NCI-H146 treated with DMSO at 0.1 percent for 48 hours (cell line): Measurements from ENCODE around the gene MMP17.

Experiments
- DNase-seq: peaks from one replicate; lab custom pipeline; 2025; ENCODE audit not compliant: unreplicated experiment; lab: John Stamatoyannopoulos, UW

The MMP17 gene

DNA sequence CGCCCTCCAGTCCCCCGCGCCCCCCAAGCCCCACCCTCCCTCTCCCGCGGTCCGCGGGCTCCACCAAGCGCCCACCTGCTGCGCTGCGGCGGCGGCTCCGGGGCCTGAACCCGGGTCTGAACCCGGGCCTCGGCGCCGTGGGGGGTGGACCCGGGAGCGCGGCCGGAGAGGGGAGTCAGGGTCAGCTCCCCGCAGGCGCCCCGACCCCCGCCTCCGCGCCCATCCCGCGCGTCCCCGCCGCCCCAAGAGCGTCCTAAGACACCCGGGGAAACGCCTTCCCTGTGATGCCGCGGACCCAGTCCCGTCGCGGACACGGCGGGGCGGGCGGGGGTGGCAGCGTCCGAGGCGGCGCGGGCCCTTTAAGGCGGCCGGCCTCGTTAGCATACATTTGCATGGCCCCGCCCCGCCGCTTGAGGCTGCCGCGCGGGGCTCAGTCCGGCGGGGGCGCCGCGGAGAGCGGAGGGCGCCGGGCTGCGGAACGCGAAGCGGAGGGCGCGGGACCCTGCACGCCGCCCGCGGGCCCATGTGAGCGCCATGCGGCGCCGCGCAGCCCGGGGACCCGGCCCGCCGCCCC lies at the start of gene MMP17:
TSS of gene MMP17 (plus strand) at position 433 of the 574 bp plus-strand sequence. CDS start at position 535, 102 bp downstream.
- DNase-seq = no peak

DNA sequence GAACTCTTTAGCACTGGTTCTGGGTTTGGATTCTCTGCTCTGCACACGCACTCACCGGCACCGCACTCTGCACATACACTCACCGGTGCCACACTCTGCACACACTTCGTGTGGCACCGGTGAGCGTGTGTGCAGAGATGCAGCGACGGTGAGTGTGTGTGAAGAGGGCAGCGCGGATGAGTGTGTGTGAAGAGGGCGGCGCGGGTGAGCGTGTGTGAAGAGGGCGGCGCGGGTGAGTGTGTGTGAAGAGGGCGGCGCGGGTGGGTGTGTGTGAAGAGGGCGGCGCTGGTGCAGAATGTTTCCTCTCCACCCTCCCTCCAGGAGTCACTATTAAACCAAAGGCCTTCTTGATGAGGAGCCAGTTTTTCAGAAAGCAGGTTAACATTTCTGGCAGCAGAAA lies 49.2 kb upstream of the MMP17 start:
- no peak for DNase-seq

DNA sequence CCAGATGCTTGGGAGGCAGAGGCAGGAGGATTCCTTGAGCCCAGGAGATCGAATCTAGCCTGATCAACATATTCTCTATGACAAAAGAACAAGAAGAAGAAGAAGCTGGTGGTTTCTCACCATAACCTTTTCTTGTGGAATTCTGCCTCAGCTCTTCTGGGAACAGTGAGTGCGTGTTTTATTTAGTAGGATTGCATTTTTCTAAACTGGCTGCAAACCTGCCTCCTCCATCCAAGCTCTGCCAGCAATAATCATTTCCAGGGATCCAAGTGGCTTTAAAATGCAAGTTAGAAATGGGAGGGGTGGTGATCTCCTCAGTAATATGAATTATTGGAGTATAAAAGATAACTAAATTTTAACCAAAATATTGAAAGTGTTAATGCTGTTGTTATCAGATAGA lies 46.1 kb upstream of the MMP17 start:
- DNase-seq = no peak

DNA sequence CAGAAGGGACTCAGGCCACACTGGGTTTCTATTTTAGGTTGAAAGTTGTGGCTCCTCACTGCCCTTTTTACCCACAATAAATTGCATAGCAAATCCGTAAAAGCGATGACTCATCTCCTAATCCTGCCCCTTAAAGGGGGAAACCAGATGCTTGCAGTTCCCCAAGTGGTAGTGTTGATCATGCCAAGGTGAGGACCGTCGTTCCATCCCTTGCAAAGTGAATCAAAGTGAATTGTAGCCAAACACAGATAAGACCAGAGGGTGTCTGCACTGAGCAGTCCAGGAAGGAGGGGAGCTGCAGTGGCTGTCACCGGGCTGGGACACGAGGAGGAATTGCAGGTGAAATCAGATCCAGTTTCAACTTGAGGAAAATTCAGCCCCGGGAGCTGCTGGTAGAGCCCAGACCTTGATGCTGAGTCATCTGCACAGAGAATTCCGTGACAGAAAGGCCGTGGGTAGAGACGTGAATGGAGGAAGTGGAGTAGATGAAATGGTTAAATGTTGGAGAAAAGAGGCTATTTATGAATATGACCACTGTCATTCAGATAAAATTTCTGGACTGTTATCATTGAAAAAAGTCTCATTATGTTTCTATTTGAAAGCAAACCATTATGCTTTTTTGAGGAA lies 44.2 kb upstream of the MMP17 start:
- DNase-seq = no peak

DNA sequence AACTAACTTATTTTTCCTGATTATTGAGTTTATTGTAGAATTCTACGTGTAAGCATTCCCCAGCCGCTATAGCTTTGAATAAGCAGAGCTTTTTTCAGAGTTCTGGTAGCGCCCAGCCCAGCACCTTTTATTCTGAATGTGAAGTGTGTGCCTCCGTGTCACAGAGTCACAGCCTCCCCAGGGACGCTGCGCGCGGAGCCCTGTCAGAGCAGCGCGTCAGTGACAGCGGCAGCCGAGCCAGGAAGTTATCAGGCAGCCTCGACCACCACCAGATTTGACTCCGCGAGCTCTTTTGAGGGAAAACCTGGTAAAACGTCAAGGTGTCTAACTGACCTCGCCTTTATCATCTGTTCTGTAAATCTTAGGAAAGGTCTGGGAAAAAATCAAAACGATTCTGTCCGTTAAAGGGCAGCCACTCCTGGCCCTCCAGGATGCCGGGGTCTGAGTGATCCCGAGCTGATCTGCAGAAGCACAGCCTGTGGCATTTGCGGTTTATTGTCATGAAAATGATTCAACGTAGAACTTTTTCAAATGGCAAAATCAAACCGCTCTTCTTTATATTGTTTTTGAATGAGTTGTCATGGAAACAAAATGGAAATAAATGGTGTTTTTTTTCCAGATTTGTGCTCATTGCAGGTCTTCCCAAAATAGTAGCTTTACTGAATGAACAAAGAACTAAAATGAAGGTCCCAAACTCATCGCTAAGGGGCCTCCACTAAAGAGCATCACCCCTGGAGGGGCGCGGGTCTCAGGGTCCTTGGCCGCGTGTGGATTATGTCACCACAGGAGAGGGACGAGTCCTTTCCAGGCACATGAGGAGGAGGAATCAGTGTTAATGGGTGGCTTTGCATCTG lies 43.1 kb upstream of the MMP17 start:
- DNase-seq = no peak

DNA sequence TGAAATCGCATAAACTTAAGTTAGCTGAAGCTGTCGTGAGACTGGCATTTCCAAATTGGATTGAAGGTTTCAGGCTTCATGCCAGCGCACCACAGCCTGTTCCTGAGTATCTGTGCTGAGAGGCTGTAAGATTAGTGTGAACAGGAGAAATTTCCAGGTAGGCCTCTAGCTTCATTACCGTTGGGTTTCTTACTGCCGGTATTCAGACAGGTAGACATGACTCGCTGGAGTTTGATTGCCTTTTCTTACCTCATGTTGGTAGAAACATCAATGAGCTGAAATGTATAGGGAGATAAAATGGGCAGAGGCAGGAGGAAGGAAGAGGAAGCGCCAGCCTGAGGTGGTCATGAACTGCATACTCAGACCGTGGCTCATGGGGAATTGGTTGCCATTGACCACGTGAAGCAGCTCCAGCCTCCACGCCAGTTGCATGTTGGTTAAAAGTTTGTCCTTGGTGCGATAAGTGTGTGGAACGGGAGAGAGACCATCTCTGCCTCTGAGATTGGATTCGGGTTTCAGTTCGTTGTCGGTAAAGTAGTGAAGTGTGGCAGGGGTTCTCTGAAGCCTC lies 42.3 kb upstream of the MMP17 start:
- DNase-seq = no peak

DNA sequence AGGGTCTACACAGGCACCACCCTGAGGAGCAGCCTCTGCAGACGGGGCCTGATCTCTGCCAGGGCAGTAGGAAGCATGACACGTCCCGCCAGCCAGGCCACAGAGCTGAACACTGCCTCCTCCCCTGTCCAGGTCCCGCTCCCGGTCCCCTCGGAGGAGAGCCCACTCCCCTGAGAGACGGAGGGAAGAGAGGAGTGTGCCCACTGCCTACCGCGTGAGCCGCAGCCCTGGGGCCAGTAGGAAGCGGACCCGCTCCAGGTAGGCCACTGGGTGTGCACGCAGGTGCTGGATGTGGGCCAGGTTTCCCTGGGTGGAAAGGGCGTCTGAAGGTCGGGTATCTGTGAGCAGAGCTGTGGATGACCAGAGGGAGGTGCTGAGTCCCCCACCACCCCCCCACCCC lies 41.9 kb upstream of the MMP17 start:
- no peak for DNase-seq

DNA sequence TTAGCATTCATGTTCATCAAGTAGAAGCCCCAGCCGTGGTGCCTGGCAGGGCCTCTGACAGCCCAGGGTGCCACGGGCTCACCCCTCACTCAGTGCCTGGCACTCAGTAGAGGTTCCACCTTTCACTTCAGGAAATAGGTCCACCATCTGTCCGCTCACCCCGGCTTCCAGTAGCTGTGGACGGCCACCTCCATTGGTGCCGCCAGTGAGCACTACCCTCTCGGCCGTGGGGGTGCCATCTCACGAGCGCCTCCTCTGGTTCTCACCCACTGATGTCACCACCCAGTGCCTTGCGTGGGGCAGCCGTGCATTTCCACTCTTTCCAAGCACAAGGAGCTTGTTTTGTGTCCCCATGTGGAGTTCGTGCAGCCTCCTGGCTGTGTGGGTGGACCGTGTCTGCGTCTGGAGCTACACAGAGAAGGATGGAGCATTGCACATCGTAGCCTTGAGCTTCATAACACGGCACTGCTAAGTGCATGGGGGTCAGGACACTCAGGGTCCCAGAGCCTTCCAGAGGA lies 41.0 kb upstream of the MMP17 start:
- no peak for DNase-seq

DNA sequence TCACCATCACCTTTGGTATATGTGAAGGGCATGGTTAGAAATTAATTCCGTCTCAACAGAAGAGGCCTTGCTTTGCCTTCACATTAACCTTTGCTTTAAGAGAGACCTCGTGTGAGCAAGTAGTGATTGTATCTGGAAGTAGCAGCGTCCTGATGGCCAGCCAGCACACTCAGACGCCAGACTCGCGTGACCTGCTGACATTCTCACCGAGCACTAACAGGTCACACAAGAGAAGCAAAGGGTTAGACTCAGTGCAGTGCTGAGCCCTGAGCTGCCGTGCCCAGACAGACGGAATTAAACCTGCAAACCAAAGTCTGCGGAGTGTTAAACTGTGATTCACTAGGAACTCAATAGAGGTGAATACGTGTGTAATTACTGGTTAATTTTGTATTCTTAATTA lies 40.1 kb upstream of the MMP17 start:
- no peak for DNase-seq

DNA sequence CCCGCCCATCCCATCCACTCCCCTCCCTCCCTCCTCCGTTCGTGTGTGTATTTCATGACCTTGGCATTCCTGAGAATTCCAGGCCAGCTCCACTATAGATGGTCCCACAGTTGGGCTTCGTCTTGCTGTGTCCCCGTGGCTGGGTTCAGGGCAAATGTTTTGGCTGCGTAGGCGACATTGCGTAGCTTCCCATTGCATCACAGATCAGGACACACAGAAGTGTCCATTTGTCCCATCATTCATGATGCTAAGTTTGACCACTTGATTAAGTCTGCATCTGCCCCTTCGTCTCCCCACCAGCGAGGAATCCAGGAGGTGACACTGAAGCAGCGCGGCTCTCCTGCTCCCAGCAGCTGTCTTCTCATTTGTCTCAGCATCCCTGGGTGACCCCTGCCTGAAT lies 38.6 kb upstream of the MMP17 start:
- DNase-seq = no peak

DNA sequence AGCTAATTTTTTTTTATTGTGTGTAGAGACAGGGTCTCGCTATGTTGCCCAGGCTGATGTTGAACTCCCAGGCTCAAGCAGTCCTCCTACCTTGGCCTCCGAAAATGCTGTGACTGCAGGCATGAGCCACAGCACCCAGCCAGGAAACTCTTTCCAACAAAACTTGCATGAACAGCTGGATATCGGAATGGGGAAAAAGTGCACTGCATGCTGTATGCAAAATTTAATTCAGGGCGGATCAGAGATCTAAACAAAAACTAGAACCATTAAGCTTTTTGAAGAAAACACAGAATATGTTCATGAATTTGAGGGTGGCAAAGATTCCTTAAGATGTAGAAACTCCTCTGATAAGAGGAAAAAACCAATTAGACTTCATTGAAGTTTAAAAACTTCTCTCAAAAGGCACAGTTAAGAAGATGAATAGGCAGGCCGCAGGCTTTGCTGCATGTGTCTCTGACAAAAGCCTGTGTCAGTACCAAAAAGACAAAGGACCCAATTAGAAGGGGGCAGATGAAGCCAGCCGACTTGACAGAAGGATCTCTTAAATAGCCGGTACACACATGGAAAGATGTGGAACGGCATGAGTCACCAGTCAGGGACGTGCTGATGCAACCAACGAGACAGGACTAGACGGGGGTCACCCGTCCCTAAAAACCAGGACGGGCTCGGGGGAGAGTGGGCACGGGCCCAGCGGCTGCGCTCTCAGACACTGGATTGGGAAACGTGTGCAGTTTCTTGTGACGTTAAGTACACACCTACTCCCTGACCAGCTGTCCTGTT lies 34.8 kb upstream of the MMP17 start:
- no peak for DNase-seq

DNA sequence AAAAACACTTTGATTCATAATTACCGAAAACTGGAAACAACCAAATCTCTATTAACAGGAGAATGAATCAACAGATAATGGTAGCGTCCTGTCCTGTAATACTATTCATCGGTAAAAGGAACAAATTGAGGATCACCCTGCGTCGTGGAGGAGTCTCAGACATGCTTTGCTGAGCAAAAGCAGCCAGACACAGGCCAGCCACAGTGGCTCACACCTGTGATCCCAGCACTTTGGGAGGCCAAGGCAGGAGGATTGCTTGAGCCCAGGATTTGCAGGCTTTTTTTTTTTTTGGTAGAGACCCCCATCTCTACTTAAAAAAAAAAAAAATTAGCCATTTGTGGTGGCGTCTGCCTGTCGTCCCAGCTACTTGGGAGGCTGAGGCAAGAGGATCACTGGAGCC lies 34.1 kb upstream of the MMP17 start:
- DNase-seq = no peak

DNA sequence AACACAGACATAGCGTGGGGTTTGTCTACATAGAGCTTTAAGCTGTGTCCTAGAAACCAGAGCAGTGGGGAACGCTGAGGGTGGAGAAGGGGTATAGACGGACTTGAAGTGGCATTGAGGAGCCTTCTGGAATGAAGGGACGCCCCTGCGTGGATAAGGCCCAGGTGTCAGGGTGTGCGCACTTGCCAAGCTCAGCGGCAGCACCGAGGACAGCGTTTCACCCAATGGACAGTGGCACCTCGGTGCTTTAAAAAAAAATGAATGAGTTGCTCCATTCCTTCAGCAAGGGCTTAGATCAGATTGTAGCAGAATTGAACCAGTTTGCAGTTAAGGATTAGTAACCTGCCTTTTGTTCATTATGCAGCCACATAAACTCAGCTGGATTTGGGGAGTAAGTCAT lies 33.6 kb upstream of the MMP17 start:
- no peak for DNase-seq

DNA sequence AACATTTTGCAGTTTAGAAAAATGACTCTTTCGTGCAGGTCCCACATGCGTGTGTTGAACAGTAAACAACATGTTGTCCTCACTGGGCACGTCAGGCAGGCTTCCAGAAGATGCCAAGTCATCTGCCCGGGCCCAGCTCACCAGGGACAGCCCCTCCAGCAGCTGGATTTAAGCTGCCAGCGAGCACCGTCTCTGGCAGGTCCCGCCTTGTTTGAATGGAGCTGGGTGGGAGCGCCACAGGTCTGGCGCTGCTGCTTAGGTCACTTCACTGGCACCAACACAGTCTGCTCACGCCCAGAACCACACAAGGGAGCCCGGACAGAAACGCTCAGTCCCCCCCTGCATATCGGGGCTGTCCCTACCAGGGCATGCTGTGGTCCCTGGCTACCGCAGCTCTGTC lies 33.1 kb upstream of the MMP17 start:
- no peak for DNase-seq

DNA sequence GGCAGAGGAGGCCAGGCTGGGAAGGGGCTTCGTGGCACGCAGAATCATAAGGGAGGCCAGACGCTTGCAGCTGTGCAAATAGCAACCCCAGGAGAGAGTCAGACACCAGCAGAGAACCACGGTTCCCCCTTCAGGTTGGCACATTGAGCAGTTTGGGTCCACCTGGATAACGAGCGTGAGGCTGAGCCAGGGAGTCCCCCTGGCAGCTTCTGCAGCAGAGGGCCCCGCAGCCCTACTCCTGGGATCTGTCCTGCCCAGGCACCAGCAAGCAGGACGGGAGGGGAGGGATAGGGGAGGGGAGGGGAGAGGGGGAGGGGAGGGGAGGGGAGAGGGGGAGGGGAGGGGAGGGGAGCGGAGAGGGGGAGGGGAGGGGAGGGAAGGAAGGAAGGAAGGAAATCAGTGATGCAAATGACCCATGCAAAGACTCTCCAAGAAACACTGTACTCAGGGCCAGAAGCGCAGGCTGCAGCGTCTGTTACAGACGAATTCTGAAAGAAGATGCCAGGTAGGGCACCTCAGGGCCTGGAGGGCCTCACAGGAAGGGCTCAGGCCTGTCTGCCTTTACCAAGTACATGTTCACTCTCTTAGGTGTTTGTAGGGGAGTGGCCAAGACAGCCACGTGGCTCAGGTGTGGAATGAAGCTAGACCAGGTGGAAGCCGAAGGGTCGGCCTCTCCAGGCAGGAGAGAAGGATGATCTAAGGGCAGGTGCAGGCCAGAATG lies 32.3 kb upstream of the MMP17 start:
- DNase-seq = no peak

DNA sequence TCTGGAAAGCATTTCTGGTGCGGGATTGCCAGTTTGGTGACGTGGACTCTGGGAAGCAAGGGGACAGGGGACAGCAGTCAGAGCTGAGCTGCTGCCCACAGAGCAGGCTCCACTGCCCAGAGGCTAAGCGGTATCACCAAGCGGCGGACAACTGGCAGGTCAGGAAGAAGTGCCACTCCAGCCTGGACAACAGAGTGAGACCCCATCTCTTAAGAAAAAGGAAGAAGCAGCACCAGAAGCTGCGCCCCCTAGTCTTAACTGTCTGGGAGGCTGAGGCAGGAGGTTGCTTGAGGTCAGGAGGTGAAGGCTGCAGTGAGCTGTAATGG lies 31.8 kb upstream of the MMP17 start:
- no peak for DNase-seq

DNA sequence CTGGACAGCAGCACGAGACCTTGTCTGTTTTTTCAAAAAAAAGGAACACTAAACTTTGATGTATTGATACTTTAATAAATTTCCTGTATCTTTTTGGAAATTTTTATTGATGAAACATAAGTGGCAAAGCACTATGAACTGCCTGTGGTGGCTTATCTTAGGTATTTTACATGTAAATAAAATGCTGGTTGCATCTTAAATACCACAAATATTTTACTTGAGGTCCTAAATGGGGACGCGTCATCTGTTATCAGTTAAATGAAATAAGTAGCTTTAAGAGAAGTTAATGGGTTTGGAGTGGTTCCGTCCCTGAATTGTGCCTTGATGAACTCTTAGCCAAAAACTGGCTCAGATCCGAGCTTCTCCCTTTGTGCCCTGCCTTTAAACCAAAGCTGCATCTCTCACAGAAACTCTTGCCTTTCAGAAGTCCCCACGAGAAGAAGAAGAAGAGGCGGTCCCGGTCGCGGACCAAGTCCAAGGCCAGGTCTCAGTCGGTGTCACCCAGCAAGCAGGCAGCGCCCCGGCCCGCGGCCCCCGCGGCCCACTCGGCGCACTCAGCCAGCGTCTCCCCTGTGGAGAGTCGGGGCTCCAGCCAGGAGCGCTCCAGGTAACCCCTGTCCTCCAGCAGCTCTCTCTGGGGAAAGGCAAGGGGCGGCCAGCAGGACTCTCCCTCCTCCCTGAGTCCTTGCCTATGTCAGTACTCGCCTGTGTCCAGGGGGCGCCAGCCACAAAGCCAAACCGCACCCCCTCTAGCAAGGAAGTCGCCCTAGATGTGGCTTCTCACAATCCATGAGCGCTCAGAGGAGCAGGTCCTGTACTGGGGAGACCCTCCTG lies 31.2 kb upstream of the MMP17 start:
- no peak for DNase-seq

DNA sequence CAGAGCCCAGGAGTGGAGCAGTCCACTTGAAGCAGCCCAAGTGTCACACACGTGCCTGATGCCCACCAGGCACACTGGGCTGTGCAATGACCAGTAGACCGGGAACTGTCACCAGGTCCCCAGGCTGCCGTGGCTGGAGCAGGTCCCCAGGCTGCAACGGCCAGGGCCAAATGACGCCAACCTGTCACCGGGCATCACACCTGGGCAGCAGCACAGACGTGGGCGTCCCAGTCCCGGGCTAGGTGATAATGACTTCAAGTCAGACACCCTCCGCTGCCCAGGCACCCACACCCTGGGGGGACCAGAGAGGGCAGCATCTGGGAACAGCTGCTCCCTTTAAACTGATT lies 30.6 kb upstream of the MMP17 start:
- no peak for DNase-seq

DNA sequence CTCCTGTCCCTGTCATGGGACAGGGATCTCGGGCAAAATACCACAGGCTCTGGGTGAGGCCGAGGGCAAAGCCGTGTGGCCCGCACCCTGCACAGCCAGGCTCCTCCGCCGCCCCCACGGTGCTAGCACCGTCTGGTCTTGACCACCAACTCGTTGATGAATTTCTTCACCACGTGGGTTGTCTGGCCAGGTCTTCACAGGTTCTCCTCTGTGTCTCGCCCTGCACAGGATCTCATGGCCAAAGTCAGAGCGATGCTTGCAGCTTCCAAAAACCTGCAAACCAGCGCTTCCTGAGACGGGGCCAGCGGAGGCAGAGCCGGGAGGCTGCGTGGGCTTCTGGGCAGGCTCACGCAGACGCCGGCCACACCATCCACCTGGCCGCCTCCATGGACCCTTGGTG lies 29.0 kb upstream of the MMP17 start:
- DNase-seq = no peak
